Measurements from ENCODE around the gene MELK. TPM values are rescaled to one million over a fixed set of nuclear protein-coding genes. Genes with fewer than 3 reads are reported as not detected.

MELK gene
- total and polyA plus RNA-seq, 2 of the 4 experiments (the other 2 are of a cell fraction) = 20.8 to 27.4 TPM

DNA sequence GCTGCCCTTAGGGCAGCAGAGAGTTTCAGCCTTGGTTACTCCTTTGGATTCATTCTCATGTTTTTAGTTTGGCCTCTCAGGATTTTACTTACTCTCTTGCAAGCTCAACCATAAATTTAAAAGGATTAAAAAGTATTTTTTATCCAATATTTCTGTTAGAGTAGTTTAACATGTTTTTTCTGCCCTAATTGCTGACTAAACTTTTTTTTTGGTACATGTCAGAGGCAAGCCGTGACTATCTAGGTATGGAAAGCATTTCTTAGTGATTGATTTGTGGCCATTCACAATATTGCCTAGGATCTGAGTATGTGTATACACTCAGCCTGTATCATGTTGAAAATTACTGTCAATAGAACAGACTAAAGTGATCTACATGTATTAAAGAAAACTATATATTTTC, 92.1 kb downstream of the MELK start:
- Histone ChIP-seq H4K91ac (ENCODE audit: insufficient read depth, low read depth, low read length) (no peak overlapping the region), H3K23ac (ENCODE audit: low read depth, low read length) (no peak overlapping the region), H3K36me3 (ENCODE audit: control insufficient read depth, insufficient read depth, low read length) (no peaks in the 10 kb centered on the region; the same call in 1 of the 2 replicates), H3K4me3 (ENCODE audit: insufficient read depth, low read depth, low read length) (no peak overlapping the region), H3K4ac (ENCODE audit: low read depth, low read length) (no peak overlapping the region), H3K9ac (ENCODE audit: low read depth, low read length) (no peak overlapping the region), H3K18ac (ENCODE audit: low read depth, low read length) (no peak overlapping the region), H2BK5ac (ENCODE audit: low read depth, low read length, poor library complexity, severe bottlenecking) (no peak overlapping the region), H2BK120ac (ENCODE audit: low read depth, low read length) (no peak overlapping the region), H3K4me1 (ENCODE audit: control insufficient read depth, insufficient read depth, low read length) (peaks cover 5% of the 10 kb centered on the region), H2AK9ac (replicated peaks; ENCODE audit: low read depth, low read length, poor library complexity) (no peak overlapping the region), H2BK15ac (ENCODE audit: low read depth, low read length) (no peak overlapping the region), H3K14ac (replicated peaks; ENCODE audit: low read depth, low read length) (no peak overlapping the region), H3K79me1 (ENCODE audit: low read depth in 1 of 2, low read length in 2 of 2) (peaks cover 14 to 17% of the 10 kb centered on the region in 2 experiments; a peak in 3 of 4 replicates), H3K27me3 (ENCODE audit: control insufficient read depth, insufficient read depth, low read length) (no peaks in the 10 kb centered on the region), H4K20me1 (ENCODE audit: insufficient read depth, low read length) (no peaks in the 10 kb centered on the region), H2AFZ (replicated peaks; ENCODE audit: low read length, poor library complexity) (no peak overlapping the region), H3K4me2 (ENCODE audit: low read depth, low read length) (no peak overlapping the region), H4K8ac (ENCODE audit: low read depth in 2 of 2, low read length in 2 of 2) (no peak overlapping the region), H2BK20ac (ENCODE audit: low read depth, low read length) (no peak overlapping the region), H3K9me3 (ENCODE audit: control insufficient read depth, insufficient read depth, low read length) (no peaks in the 10 kb centered on the region), H4K5ac (ENCODE audit: low read depth, low read length) (peak overlapping the region; percentile 52; the same call in 1 of the 2 replicates), H3K56ac (ENCODE audit: extremely low read depth, insufficient read depth, low read length) (no peak overlapping the region), H2AK5ac (ENCODE audit: low read depth, low read length) (no peak overlapping the region), H3K9me1 (ENCODE audit: insufficient read depth, low read length) (peaks cover 7% of the 10 kb centered on the region; the same call in 1 of the 2 replicates), H3K27ac (ENCODE audit: insufficient read depth, low read length) (no peak overlapping the region)
- DNase-seq (no peak), ATAC-seq (ENCODE audit: low read depth) (no peak)
- intact Hi-C loops (cut with micrococcal nuclease) (no loop called here), in situ Hi-C loops (cut with MboI; ENCODE audit: low sequenced_read_pairs) (no loop called here), dilution Hi-C loops (cut with HindIII; ENCODE audit: low sequenced_read_pairs, unreplicated experiment) (no loop called here)
- TF ChIP-seq MXI1 (IDR thresholded peaks at IDR 0.05; ENCODE audit: borderline replicate concordance, low read depth, low read length) (no peak), ELK1 (IDR thresholded peaks at IDR 0.05; ENCODE audit: borderline replicate concordance, low read depth, low read length) (no peak), MAFK (IDR thresholded peaks at IDR 0.05; ENCODE audit: low read depth, low read length) (peak; percentile 62)
- ChIA-PET CTCF (no interaction called here), POLR2A (ENCODE audit: unreplicated experiment) (no interaction called here)
- no CpG with 5 or more reads among the region's 1 CpG for WGBS, 2 experiments (ENCODE audit: extremely low coverage in 2 of 2, insufficient read length in 1 of 2)
- no TSS peak for BruUV-seq (replicated peaks)
